Measurements from ENCODE around the gene TBC1D22A.
"Not testable (repeated sequence)": the region's sequence is repeated elsewhere in the genome, so short reads cannot be mapped to it uniquely, and the experiment has no call there.

The TBC1D22A gene

DNA sequence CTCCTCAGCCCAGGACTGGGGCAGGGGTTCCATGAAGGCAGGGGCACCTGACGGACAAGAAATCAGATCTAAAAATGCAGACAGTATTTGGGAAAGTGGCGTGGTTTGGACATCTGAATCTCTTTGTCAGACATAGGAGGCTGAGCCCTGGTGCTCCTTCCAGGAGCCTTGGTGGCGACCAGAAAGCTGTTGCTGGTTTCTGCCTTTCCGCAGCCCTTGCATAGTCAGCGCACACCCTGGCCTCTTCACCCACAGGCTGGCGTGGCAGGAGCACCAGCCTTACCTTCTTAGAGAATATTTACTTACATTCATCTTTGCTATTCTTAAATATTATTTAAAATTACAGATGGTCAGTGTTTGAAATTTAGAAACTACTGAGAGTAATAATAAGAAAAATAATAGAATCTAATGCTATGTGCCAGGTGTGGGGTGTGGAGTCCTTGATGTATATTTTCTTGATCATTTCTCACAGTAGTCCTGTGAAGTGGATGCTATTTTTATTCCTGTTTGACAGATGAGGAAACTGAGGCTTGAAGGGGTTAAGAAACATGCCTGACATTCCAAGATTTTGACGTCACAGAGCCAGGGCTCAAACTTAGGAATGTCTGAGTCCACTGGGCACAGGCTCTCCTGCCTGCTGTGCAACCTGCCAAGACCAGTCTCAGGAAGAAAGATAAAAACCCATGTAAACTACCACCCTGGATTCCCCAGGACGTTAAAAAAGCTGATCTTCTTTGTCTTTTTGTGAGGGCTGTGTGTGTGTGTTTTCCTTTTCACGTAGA, 51.6 kb downstream of the TBC1D22A start:
- no peak for DNase-seq (ENCODE audit: low spot score)

DNA sequence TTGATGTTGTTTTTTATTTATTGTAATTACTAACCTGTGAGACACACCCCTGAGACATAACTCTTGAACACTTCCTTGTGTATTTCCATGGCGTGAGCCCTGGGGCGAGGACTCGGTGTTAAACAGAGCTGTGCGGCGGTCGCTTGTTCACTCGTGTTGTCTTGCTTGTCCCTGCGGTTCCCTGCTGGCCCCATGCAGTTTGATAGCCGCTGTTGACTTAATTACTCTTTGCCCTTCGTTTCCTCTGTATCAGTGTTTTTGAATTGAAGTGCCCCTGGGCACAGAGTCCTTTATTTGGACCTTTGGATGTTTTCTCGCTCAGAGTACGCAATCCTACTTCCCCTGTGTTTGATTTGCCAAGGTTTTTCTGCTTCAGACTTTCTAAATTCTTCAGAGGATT, 52.7 kb downstream of the TBC1D22A start:
- DNase-seq (ENCODE audit: low spot score), result no peak

DNA sequence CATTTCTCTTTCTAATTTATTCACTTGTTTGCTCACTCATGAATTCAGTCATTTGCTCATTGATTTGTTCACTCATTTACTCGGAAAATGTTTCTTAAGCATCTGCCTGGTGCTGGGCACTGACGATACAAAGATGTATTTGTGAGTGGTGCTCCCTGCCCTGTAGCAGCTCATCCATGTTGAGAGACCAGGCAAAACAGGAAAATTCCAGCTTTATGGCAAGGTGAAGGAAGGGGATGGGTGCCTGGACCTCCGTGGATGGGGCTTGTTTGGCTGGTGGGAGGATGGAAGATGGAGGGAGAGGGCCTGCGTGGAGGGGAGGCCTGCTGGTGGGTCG, 53.1 kb downstream of the TBC1D22A start:
- DNase-seq (ENCODE audit: low spot score), result no peak

GRCh38 chr22:46815896-46816731, 53.7 kb downstream of the TBC1D22A start:
- DNase-seq (ENCODE audit: low spot score), result no peak

GRCh38 chr22:46817390-46817789, 54.9 kb downstream of the TBC1D22A start:
- not testable (repeated sequence) for DNase-seq (ENCODE audit: low spot score)

DNA sequence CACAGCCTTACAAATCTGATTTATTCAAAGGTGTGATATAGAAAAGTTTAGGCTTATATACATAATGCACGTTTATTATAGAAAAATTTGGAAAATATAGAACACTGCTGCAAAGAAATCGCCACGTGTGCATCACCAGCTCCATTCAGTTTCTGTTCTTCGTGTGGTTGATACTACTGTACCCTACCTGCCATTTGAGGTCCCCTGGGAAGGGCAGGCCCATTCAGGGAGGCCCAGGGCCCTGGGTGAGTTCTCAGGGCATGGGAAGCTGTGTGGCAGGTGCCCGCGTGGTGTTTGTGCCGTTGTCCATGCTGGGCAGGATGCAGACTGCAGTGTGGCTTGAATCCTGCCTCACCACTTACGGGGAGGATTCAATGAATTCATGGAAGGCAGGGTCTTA, 60.8 kb downstream of the TBC1D22A start:
- no peak for DNase-seq (ENCODE audit: low spot score)

DNA sequence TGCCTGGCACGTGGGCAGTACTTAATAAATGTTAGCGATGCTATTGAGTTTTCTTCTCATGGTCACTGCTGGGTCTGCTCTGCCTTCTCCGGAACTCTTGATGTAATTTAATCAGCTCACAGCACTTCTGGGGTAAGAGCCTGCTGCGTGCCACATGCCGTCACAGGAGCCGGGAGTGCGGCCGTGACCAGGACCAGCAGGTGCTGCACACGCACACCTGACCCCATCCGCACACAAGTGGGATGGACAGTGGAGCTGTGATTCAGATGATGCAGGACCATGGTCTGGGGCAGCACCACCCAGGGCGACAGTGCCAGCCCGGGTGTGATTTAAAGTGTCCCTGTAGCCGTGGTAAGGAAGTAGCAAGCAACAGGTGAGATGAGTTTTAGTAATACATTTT, 61.2 kb downstream of the TBC1D22A start:
- no peak for DNase-seq (ENCODE audit: low spot score)

DNA sequence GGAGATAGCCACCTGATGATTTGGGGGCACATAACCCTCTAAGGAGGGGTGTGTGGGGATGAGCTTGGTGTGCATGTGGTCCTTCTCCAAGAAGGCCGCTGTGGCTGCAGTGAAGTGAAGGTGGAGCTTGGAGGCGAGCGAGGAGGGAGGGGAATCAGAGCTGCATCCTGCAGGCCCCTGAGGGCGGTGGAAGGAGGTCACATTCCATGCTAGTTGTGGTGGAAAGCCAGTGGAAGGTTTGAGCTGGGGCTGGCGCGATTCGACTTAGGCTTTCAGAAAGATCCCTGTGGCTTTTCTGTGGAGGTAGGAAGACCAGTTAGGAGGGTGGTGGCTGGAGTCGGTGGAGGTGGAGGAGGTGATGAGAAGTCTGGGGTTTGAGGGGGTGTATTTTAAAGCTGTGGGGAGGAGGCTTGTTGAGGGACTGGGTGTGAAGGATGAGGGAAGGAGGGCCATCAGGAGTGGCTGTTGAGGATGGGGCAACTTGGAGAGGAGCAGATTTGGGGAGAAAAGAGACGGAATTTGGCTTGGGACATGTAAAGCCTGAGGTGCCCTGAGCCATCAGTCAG, 62.0 kb downstream of the TBC1D22A start:
- DNase-seq (ENCODE audit: low spot score), result no peak

- no peak for DNase-seq (ENCODE audit: low spot score)
Measured at GRCh38 chr22:46824980-46825544, 62.6 kb downstream of the TBC1D22A start.

DNA sequence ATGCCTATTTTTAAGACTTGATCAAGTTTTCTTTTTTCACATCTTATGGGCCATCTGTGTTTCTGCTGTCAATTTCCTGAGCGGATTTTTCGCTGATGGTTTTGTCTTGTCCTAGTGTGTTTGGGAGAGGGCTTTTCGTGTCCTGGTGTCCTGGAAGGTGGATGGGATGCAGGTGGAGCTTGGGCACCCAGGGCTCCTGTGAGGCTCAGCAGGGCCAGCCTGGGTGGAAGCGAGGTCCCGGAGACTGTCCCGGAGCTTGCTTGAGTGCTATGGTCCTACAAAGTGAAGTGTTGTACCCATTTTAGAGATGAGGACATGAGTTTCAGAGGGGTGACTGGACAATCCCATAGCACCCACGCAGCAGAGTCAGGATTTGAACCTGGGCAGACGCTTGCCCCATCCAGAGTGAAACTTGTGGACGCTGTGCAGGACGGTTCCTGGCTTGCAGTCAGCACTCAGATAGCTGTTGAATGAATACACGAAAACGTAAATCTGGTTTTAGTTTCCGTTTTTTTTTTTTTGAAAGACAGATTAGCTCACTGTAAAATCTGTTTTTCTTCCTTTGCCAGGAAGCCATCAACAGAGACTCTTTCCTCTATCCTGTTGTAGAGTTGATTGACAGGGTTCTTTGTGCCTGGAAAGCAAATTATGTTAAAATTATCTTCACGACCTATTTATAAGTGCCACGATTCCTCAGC, 64.1 kb downstream of the TBC1D22A start:
- no peak for DNase-seq (ENCODE audit: low spot score)

DNA sequence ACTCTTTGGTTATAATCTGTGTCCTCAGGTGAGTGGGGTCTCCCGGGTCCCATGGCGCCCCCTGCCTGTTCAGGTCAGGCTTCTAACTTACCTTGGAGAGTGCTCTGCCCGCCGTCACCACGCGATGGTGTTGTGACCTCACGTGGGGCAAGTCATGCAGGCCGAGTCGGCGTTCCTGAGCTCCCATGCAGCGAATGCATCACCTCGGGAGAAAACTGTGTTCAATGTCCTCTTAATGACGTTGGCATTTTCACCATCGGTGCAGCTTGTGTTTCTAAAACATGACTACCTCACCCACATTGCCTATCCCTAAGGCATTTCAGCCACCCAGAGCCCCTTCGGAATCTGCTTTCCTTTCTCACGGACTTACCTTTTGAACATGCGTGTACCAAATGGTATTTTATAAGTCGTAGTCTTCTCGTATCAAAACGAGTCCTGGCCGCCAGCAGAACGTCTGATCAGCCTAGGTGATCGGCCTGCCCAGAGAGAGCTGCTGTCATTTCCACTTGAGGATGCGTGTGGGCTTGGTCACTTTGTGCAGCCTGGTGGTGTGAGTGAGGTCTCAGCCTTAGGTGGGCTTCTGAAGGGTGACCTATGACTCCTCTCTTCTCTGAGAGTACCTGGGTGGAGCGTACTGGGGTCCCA, 64.8 kb downstream of the TBC1D22A start:
- DNase-seq (ENCODE audit: low spot score), result no peak

DNA sequence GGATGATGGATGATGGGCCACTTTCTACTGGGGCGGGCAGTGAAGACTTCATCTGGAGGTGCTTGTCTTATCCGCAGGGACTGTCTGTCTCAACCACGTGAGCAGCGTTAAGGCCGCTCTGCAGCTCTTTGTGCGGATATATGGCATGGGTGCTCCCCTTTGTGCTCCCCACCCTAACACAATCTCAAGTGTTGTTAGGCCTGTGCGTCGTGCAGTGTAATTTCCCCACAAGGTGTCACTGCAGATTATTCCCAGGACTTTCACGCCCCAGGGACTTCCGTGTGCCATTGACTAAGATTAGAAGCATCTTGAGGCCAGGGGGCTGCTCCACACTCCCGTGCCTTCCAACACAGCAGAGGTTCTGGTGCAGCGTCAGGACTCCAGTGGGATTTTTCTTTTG, 65.3 kb downstream of the TBC1D22A start:
- DNase-seq (ENCODE audit: low spot score), result no peak

GRCh38 chr22:46828323-46828900, 66.0 kb downstream of the TBC1D22A start:
- no peak for DNase-seq (ENCODE audit: low spot score)

DNA sequence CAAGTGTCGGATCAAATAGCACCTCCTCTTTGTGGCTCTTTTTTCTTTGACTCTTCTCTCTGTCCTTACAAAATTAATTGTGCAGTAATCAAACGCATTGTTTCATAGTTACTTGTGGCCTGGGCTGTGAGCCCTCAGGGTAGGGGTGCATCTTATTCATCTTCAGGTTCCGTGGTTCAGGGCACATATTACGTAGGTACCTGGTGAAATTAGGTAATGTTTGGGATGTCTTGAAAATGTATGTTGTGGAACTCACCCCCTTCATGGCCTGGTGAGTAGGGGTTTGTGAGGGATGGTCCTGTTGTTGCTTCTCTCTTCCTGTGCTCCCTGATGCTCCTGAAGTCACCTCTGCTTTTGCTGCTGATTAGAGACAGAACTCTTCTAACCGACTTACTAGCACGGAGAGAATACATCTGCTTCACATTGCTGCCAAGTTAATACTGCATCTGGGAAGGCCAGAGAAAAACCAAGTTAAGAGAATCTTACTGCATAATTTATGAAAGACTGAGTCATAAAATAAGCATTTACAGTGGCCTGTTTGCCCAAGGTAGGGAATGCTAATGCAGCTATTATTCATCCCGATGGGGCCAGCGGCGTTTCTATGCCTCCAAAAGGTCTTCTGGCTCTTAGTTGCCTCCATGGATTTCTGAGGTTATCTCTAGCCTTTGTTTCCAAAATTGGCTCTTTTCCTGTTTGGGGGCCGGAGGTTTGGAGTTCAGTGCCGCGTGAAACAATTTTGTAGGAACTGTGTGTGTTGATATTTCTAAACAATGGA, 66.9 kb downstream of the TBC1D22A start:
- no peak for DNase-seq (ENCODE audit: low spot score)

DNA sequence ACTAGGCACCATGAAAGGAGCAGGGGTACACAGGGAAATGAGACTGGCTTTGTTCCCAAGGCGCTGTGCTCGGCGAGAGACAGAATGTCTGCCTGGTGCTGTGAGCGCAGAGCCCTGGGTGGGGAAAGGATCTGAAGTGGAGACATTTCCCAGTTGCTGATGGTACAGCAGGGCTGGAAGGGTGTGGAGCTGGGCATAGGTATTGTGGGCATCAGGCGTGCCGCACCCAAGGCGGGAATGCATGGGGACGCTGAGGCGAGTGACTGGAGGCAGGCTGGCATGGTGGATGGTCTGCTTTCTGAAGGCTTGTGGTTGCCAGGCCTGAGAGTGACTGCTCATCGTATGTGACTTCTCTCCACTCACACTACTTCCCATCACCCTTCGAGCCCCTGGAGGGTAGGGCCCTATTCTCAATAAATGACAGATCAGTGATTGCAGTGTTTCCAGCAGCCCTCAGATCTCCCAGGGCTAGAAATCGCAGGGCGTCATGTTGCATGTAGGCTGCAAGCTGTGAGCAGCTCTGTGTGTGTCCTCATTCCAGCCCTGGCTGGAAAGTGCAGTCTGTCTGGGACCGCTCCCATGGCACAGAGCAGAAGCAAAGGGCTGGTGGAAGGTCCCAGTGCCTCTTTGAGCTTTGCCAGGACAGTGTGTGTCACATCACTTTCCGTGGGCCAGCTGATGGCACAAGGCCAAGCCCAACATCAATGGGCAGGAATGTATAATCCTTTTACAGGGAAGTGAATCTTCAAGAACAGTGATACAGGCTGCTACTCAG, 67.7 kb downstream of the TBC1D22A start:
- no peak for DNase-seq (ENCODE audit: low spot score)

GRCh38 chr22:46830841-46831240, 68.4 kb downstream of the TBC1D22A start:
- no peak for DNase-seq (ENCODE audit: low spot score)

GRCh38 chr22:46833228-46833627, 70.8 kb downstream of the TBC1D22A start:
- no peak for DNase-seq (ENCODE audit: low spot score)

GRCh38 chr22:46834021-46834737, 71.7 kb downstream of the TBC1D22A start:
- no peak for DNase-seq (ENCODE audit: low spot score)

DNA sequence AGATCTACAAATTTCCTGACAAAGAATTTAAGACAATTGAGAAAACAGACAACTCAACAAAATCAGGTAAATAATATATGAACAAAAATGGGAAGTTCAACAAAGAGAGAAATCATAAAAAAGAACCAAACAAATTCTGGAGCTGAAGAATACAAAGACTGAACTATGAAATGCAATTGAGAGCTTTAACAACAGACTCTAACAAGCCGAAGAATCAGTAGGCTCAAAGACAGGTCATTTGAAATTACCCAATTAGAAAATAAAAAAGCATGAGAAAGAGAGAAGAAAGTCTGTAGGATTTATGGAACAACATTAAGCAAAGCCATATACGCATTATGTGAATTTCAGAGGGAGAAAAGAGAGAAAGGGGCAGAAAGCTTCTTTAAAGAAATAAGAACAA, 72.8 kb downstream of the TBC1D22A start:
- DNase-seq (ENCODE audit: low spot score), result no peak

Data from putamen (tissue), 1 donor.